DMS114 treated with DMSO at 0.1 percent for 48 hours (cell line): Measurements from ENCODE around the gene FILIP1L.

Experiments used
- DNase-seq: peaks from one replicate; lab custom pipeline; 2025; ENCODE audit not compliant: unreplicated experiment; lab: John Stamatoyannopoulos, UW

Gene FILIP1L

GRCh38 chr3:99929745-99930139, 184.6 kb downstream of the FILIP1L start:
- DNase-seq = no peak

- no peak for DNase-seq
Observed at GRCh38 chr3:99928771-99929744, 185.2 kb downstream of the FILIP1L start.

- DNase-seq = no peak
Observed at GRCh38 chr3:99927671-99928457, 186.4 kb downstream of the FILIP1L start.

DNA sequence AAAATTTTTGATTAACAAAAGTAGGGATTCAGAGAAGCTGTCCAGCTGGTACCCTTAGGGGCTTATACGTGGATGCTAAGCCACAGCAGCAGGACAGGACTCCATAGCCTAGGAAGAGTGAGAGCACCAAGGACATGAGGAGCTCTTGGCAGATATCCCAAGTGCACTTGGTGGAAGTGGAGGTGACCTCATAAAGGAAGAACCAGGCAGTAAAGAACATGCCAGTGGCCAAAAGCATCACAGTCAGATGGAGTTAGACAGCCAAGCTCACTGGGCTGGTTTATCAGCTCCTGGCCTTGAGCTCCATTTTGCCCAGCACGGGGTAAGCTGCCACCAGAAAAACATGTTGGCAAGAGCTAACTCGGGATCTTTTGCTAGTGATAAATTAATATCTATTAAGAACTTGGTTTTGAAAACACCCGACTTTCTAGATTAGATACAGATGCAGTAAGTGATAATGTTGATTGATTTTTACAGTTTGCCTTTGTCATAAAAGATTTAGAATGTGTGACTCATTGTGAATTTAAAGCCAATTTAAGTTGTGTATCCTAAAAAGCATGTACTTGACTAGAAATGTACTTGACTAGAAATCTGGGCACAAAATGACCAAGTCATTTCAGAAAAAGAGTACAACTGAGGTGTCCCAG, 188.6 kb downstream of the FILIP1L start:
- DNase-seq = no peak

- DNase-seq = no peak
Observed at GRCh38 chr3:99923873-99924272, 190.4 kb downstream of the FILIP1L start.

DNA sequence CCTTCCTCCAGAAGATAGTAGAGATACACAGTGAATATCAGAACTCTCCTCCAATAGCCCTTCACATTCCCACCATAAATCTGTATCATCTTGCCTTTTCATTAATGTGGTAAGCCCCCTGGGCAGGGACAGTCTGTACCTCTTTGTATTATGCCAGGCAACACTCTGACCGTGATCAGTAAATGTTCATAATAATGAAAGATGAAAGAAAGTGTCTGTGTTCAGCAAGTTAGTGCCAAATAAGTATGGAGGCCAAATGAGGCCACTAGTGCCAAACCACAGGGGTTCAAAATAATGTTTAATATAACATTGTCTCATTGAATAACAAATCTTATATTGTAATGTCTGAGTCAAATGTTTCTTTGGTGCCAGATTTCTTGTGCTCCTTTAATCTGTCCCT, 192.3 kb downstream of the FILIP1L start:
- no peak for DNase-seq

DNA sequence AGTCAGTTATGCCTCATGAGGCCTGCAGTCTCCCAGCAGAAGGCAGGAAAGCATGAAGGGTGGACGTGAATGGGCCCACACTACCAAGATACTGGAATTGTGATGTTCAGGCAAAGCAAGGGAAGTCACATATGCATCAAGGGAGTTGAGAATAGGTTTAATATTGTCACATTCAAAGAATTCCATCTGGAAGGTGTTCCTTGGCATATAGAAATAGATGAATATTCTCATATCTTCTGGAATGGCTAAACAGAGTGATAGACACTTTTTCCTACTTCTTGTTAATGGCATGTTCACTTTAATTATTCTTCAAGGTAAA, 193.0 kb downstream of the FILIP1L start:
- DNase-seq = no peak

DNA sequence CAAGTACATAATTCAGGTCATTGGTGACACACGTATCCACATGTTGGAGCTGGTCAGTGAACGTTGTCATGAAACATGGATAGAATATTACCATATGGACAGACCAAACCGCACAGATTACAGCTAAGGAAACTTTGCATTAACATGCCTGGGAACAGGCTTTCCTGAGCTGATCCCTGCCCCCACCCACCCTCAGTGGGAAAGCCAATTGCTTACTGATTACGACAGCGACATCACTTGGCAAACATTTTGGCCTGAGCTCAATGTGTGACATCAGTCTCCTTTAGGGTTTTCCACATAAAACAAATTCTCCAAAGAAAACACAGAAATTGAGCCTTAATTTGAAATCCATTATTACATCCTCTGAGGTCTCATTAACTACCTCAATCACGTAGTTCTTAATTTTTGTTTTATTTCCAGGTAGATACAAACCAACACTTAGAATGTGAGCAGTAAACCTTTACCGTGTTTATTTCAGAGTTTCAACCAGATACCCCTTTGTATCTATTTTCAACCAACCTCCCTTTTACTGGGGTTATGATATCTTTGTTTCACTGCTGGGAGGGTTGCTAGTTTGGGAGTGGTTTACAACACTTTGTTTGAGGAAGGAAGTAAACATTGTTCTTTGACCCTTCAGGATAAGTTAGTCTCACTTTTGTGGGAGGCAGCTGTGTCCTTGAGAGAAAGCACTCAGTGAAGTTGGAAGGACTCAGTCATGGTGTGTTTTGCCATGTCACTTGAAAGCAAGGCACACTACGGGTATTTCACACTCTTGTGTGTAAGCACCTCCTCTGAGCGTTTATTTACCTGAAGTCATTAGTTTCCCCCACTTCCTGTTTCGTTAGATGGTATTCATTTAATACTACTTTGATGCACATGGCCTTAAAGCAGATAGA, 193.6 kb downstream of the FILIP1L start:
- DNase-seq = no peak

GRCh38 chr3:99919694-99920093, 194.6 kb downstream of the FILIP1L start:
- DNase-seq = no peak

- no peak for DNase-seq
Observed at GRCh38 chr3:99918715-99919114, 195.6 kb downstream of the FILIP1L start.

- DNase-seq = no peak
Observed at GRCh38 chr3:99915906-99916432, 198.3 kb downstream of the FILIP1L start.

DNA sequence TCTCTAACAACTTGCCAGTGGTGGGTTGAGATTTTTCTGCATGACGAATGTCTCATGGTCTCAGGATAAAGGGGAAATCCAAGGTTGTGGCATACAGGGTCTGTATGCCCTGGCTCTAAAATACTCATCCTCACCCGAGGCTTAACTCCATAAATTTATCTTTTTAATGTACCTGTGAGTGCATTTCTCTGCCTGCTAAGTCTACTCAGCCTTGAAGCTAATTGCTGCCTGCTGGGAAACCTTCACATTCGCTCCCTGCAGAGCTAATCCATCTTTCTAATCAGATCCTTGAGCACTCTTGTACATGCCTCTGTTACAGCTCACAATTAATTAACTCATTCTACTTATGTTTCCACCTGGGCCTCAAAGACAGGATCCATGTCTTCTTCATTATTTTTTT, 202.9 kb downstream of the FILIP1L start:
- DNase-seq = no peak

- no peak for DNase-seq
Observed at GRCh38 chr3:99910752-99911290, 203.5 kb downstream of the FILIP1L start.

DNA sequence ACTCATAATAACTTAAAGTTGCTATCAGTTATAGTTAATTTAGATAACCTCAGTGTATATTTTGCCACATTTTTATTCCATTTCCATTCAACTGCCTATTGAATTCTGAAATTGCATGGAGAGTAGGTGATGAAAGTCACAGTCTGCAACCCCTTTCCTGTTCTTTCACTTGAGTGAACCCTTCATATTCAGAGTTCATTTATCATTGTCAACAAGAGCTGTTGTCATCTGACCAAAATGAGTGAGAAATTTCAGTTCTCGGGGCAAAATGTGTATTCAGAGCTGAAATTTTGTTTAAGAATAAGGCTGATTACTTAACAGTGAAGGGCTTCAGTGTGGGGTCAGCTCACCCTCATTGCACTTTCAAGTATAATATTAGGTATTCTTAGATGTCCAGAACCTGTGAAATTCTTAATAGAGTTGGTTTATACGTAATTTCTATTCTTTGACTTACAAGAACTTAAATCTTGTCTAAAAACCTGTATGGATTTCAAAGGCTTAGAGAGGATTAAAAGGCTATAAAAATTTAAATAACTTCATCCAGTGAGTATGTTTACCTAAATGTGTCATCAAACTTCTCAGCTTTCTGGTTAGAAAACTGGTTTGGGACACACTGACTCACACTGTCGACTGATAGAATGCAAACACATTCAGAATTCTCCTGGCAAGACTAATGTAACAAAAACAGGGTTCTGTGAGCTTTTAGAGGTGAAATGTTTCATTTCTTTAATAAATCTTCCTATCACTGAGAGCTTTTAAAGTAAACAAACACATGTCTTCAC, 204.4 kb downstream of the FILIP1L start:
- DNase-seq = no peak

DNA sequence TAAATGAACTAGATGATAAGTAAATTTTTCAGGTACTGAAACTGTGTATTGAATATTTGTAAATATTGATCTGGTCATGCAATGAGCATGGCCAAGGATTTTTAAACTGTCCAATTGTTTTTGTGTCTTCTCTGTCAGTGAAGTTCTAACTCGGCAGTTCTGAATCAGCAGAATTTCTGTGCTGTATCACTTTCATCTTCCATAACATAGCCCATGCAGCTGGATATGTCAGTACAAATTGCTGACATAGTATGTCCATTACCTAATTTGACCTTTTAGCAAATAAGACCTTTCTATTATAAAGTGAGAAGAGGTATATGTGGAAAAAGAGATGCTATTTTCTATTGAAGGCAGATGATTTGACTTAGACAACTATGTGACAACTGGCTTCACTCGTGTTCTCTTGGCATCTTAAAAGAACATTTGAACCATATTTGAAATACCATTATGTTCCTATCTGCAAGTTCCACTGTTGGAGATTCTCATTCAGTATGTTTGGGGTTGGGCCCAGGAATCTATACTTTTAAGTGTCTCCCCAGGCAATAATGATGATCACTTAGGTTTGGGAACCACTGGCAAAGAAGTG, 206.2 kb downstream of the FILIP1L start:
- no peak for DNase-seq

- DNase-seq = no peak
Observed at GRCh38 chr3:99903869-99904268, 210.4 kb downstream of the FILIP1L start.

DNA sequence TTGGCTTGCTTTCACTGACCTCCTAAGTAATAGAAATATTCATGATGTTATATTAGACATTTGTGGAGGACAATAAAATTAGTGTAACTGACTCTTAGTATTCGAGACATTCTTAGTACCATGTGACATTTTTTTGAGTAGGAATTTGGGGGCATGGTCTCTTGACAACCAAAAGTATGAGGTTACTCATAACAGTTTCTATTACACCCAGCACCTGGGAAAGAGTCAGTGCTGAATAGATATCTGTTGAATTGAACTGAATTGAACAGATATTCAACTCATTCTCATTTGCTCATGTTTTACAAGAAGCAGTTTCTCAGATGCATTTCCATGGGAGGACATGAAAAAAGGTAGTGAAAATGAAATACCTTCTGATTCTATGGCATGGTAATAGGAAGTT, 212.2 kb downstream of the FILIP1L start:
- DNase-seq = no peak

DNA sequence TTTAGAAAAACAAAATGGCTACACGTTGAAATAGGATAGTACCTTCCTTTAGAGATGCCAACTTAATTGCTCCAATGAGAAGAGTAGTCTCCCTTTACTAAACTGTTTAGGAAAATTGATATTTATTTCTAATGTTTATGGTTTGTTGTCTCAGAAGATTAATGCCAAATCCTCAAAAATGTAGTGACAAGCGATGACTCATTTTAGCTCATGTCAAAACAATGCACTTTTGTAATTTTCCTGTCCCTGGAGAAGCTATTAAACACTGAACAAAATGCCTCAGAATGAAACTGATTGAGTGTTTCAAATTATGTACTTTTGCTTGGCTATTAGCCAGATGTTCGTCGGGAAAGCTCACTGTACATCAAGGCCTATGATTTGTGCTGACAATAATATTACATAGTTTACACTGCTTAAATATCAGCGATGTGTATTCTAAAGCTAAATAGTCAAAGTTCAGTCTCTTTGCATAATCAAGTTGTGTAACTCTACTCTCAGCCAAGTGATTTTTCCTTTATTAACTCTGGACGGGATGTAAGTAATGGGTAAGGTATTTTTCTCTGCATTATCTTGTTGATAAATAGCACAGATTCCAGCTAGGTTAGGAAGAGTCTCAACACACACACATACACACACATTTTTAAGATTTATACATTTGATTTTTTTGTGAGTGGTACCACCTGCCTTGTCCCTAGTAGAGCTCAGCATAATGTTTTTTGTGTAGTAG, 212.9 kb downstream of the FILIP1L start:
- DNase-seq = no peak
